Fibroblast of mammary gland (primary cell): ENCODE results near the gene HOXA1.

Source experiments
- DNase-seq: peaks from one replicate; pipeline ENCODE4 v3.0.0-alpha.2; 2010; ENCODE audit warnings: low read depth
- H3K4me3 ChIP-seq: 2 replicates; pipeline ENCODE4 v1.5.1; 2011; ENCODE audit warnings: low read depth, mild to moderate bottlenecking, low read length, moderate library complexity; ENCODE audit not compliant: control insufficient read depth
- TF ChIP-seq, protein P1 (sequence below): conservative IDR thresholded peaks from 2 replicates; pipeline ENCODE4 v1.5.1; 2011; ENCODE audit warnings: low read depth, low read length, inconsistent platforms; ENCODE audit not compliant: control insufficient read depth, insufficient read depth

HOXA1 gene

DNA sequence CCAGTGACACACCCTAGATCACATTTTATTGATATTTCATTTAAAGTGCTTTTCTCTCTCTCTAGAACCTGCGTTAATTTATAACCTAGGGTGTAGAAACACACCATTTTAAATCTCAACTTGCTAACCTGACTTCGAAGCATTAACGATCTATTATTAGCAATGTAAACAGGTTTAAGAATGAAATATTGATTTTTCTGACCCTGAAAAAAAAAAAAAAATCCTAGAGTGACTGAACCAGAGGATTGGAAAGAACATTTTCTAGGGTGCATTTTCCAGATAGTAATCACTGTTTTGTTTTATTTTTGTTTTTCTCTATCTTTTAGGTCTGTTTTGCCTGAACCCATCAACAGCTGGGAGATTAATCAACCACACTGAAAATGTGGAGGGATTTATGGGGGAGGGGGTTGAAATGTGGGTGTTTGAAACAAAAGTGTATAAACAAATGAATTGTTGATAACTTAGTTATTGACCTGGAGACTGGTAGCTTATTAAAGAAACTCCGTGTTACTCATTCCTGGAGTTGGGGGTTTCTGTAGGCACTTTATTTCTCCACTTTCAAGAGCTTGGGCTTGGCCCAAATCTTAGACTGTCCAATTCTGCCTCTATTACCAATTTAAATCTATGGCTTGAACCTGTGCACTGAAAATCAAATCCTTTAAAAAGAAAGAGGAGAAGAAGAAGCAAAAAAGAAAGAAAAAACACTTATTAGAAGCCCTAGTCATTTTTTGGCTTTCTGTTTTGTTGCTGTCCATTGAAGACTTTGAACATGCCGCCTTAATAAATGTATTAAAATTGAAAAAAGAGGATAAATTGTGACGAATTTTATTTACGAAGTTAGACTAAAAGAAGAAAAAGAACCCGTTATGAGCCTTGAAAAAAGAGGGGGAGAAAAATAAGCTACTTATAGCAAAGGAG, 3.9 kb upstream of the HOXA1 start:
- no peak overlapping the region for H3K4me3 ChIP-seq

DNA sequence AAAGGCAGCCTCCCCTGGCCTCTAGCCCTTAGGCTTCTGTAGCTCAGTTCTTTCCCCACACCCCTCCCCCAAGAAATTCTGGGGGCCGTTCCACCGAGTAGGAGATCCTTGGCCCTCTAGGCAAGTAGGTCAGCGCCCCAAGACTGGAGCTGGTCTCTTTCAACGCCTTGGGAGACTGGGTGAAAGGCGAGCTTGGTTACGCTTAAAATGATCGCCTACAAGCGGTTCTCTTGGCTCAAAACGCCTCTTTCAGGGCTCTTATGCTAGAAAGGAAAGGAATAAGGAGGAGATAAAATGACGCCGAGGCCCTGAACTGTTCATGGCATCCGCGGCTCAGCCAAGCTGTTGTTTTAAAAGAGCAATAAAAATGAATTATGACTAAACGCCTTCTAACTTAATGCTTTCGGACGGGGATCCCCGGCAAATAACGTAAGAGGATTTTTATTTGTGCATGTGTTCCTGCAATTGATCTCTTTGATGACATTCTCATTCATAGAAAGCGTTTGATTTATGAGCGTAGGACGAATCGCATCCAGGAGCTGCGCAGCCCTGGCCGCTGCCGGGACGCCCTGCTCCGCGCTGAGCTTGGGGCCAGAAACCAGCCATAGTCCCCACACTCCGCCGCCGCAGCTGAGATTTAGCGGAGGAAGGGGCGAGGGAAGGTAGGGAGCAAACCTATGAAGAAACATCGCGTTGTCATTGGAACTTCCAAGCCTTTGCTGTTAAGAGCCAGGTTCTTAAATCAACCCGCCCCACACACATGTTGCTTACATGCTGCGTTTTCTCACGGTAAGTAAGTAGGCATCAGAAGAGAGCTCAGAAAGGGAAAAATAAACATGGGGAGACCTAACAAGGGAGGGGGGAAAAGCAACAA, 3.0 kb upstream of the HOXA1 start:
- TF ChIP-seq, protein P1, sequence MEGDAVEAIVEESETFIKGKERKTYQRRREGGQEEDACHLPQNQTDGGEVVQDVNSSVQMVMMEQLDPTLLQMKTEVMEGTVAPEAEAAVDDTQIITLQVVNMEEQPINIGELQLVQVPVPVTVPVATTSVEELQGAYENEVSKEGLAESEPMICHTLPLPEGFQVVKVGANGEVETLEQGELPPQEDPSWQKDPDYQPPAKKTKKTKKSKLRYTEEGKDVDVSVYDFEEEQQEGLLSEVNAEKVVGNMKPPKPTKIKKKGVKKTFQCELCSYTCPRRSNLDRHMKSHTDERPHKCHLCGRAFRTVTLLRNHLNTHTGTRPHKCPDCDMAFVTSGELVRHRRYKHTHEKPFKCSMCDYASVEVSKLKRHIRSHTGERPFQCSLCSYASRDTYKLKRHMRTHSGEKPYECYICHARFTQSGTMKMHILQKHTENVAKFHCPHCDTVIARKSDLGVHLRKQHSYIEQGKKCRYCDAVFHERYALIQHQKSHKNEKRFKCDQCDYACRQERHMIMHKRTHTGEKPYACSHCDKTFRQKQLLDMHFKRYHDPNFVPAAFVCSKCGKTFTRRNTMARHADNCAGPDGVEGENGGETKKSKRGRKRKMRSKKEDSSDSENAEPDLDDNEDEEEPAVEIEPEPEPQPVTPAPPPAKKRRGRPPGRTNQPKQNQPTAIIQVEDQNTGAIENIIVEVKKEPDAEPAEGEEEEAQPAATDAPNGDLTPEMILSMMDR: no peak
- DNase-seq: peak; percentile 93

More for the DNA sequence above, 3.9 kb upstream of the HOXA1 start:
- TF ChIP-seq, protein P1: no peak
- no peak for DNase-seq

DNA sequence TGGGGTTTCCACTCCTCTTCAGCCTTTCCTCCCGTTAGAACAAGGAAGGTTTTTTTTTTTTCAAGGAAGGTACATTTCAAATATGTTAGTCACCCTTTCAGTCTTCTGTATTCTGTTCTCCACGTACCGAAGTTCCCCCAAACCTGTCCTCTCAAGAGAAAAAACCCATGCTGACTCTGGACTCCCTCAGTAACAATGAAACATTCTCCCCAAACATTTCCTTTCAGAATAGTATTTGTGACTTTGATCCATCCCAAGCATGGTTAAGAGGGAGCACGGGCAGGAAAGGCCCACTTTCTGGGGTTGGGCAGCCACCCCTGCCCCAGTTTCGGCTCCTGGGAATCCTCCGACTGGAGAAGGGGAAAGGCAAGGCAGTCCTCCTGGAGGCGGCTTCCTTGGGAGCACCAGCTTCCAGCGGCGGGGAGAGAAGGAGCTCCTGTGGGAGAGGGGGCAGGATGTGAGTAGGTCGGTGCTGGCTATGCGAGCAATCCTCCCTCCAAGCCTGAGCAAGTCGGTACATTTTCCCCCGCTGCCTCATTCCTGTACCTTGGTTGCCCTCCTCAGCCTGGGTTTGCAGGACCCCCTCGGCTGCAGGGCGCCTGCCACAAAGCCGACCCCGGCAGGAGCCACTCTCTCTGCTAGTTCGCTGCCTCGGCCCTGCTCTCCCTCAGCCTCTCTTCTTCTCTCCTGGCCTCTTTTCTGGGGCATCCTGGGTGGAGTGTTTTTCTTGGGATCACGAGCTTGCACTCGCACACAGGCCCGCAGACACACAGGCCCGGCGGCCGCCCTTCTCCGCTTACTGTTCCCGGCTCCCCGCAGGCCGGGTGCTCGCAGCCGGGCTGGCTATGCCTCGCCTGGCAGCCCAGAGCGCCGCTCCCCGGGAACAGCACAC, 2.1 kb upstream of the HOXA1 start:
- TF ChIP-seq, protein P1: no peak
- H3K4me3 ChIP-seq: peak overlapping the region; percentile 93
- peak; percentile 63 for DNase-seq

More for the DNA sequence above, 3.0 kb upstream of the HOXA1 start:
- peak overlapping the region; percentile 93 for H3K4me3 ChIP-seq

DNA sequence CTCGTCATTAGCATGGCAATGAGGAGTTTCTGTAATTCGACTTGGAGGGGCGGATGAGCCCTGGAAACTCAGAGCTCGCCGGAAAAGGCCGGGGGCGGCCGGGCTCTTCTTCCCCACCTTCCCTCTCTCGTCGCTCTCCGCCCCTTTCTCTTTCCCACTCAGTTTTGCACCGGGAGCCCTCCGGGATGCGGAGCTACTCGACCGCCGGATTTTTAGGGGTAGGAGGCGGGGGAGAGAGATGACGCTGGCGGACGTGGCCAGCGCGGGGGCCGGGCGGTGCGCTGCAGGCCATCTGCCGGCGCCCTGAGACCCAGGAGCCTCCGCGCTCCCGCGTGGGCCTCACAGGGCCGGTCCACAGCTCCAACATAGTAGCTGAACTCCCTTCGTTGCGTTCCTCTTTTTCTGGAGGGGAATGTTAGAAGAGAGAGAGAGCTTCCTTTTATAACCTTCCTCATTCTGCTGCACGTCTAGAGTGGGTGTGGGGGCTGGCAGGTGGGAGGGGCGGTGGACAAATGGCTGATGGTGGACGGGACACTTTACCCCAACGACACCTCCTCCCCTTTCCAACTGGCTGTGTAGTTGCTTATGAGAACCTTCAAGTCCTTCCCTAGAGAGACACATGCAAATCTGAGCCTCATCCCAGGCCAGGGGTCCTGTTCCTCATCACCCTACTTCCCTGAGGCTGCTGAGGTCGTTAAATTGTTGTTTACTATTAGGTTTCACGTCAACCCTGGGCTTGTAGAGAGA, 1.1 kb upstream of the HOXA1 start:
- TF ChIP-seq, protein P1: no peak
- H3K4me3 ChIP-seq: peak overlapping the region; percentile 93
- DNase-seq: peak; percentile 59

DNA sequence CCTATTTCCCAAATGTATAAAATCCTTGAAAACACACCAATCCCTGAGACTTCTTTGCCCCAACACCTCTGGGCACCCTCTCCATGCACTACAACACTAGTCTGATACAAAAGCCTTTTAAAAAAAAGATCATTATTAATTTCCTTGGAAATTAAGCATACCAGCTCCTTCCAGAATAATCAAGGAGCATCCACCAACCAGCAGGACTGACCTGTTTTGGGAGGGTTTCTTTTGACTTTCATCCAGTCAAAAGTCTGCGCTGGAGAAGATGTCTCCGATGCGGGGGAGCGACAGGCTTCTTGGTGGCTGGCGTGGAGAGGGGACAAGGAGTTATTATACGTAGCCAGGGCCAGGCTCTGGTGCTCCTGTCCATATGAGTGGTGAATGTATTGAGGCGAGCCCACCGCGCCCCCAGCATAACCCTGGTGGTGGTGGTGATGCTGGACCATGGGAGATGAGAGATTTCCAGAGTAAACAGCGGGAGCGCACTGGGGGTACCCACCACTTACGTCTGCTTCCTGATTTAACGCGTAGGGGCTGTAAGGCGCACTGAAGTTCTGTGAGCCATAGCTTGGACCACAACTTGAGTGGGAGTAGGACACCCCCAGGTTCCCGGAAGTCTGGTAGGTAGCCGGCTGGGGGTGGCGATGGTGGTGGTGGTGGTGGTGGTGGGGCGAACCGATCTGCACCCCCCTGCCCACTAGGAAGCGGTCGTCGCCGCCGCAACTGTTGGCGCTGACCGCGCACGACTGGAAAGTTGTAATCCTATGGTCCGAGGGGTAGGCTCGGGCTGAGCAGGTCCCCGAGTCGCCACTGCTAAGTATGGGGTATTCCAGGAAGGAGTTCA, 527 bp downstream of the HOXA1 start:
- TF ChIP-seq, protein P1: no peak
- H3K4me3 ChIP-seq: peak overlapping the region; percentile 93
- no peak for DNase-seq
